Nephron (organoid): ENCODE results near the gene CFAP97D1.

Source experiments
- H3K27ac Mint-ChIP-seq, 3 experiments: 2 replicates each; pipeline ENCODE4 v1.8.0; 2020; ENCODE audit warnings: mixed read lengths in 3 of 3, mild to moderate bottlenecking in 2 of 3, moderate library complexity in 1 of 3
- H3K27me3 Mint-ChIP-seq: 2 replicates; pipeline ENCODE4 v1.8.0; 2021; ENCODE audit warnings: low read depth, mild to moderate bottlenecking, moderate library complexity, mixed read lengths
- H3K36me3 Mint-ChIP-seq: 2 replicates; pipeline ENCODE4 v1.8.0; 2020; ENCODE audit warnings: low read depth, mixed read lengths
- H3K4me1 Mint-ChIP-seq: 2 replicates; pipeline ENCODE4 v1.8.0; 2020; ENCODE audit warnings: mixed read lengths
- H3K4me3 Mint-ChIP-seq, 3 experiments: 2 replicates each; pipeline ENCODE4 v1.8.0; 2020; ENCODE audit warnings: mild to moderate bottlenecking in 3 of 3, mixed read lengths in 3 of 3, moderate library complexity in 2 of 3
- H3K9me3 Mint-ChIP-seq: 2 replicates; pipeline ENCODE4 v1.8.0; 2020; ENCODE audit warnings: mixed read lengths
- CTCF ChIP-seq, 3 experiments: fragments of 200-600 bp; sonication (generic); IDR thresholded peaks; one replicate each; pipeline ENCODE4 v1.5.0; 2021; ENCODE audit warnings: antibody characterized with exemption in 3 of 3; ENCODE audit not compliant: unreplicated experiment in 3 of 3

Gene CFAP97D1

GRCh38 chr17:43782913-43783680, 2.9 kb downstream of the CFAP97D1 start:
- Mint-ChIP-seq H3K36me3 (no peaks in the 10 kb centered on the region), H3K9me3 (no peaks in the 10 kb centered on the region), H3K4me1 (peaks cover 7% of the 10 kb centered on the region), H3K4me3 (no peak overlapping the region), H3K27me3 (peaks cover 29% of the 10 kb centered on the region), H3K27ac (no peak overlapping the region)
- no peak for TF ChIP-seq CTCF (IDR thresholded peaks at IDR 0.05; ENCODE audit: unreplicated experiment in 3 of 3)

GRCh38 chr17:43784068-43784467, 3.8 kb downstream of the CFAP97D1 start:
- no peaks in the 10 kb centered on the region for H3K9me3 Mint-ChIP-seq
- H3K4me1 Mint-ChIP-seq, result peaks cover 7% of the 10 kb centered on the region
- TF ChIP-seq CTCF (IDR thresholded peaks at IDR 0.05; ENCODE audit: unreplicated experiment in 3 of 3), result no peak
- peaks cover 29% of the 10 kb centered on the region for H3K27me3 Mint-ChIP-seq
- no peak overlapping the region for H3K4me3 Mint-ChIP-seq
- H3K27ac Mint-ChIP-seq, result no peak overlapping the region
- no peaks in the 10 kb centered on the region for H3K36me3 Mint-ChIP-seq

GRCh38 chr17:43784628-43785101, 4.4 kb downstream of the CFAP97D1 start:
- no peak for TF ChIP-seq CTCF (IDR thresholded peaks at IDR 0.05; ENCODE audit: unreplicated experiment in 3 of 3)
- Mint-ChIP-seq H3K27ac (no peak overlapping the region), H3K4me1 (peaks cover 7% of the 10 kb centered on the region), H3K9me3 (no peaks in the 10 kb centered on the region), H3K4me3 (no peak overlapping the region), H3K36me3 (no peaks in the 10 kb centered on the region), H3K27me3 (peaks cover 26% of the 10 kb centered on the region)

- no peak for TF ChIP-seq CTCF (IDR thresholded peaks at IDR 0.05; ENCODE audit: unreplicated experiment in 3 of 3)
- H3K36me3 Mint-ChIP-seq, result no peaks in the 10 kb centered on the region
Observed at GRCh38 chr17:43787728-43788127, 7.5 kb downstream of the CFAP97D1 start.

GRCh38 chr17:43788540-43788939, 8.3 kb downstream of the CFAP97D1 start:
- Mint-ChIP-seq H3K36me3 (no peaks in the 10 kb centered on the region), H3K9me3 (peaks cover 11% of the 10 kb centered on the region), H3K27ac (no peak overlapping the region), H3K27me3 (peaks cover 6% of the 10 kb centered on the region), H3K4me3 (no peak overlapping the region), H3K4me1 (peaks cover 7% of the 10 kb centered on the region)
- TF ChIP-seq CTCF (IDR thresholded peaks at IDR 0.05; ENCODE audit: unreplicated experiment in 3 of 3), result no peak

More at GRCh38 chr17:43787728-43788127, 7.5 kb downstream of the CFAP97D1 start:
- Mint-ChIP-seq H3K4me1 (peaks cover 7% of the 10 kb centered on the region), H3K27ac (no peak overlapping the region), H3K4me3 (no peak overlapping the region), H3K9me3 (peaks cover 7% of the 10 kb centered on the region), H3K27me3 (peaks cover 14% of the 10 kb centered on the region)

- Mint-ChIP-seq H3K27ac (no peak overlapping the region), H3K4me1 (peaks cover 5% of the 10 kb centered on the region), H3K9me3 (peaks cover 15% of the 10 kb centered on the region), H3K27me3 (peaks cover 5% of the 10 kb centered on the region), H3K4me3 (no peak overlapping the region), H3K36me3 (no peaks in the 10 kb centered on the region)
- TF ChIP-seq CTCF (IDR thresholded peaks at IDR 0.05; ENCODE audit: unreplicated experiment in 3 of 3), result no peak
Observed at GRCh38 chr17:43789482-43789881, 9.2 kb downstream of the CFAP97D1 start.
